ENCODE results near the gene KRT15.

Gene KRT15

DNA sequence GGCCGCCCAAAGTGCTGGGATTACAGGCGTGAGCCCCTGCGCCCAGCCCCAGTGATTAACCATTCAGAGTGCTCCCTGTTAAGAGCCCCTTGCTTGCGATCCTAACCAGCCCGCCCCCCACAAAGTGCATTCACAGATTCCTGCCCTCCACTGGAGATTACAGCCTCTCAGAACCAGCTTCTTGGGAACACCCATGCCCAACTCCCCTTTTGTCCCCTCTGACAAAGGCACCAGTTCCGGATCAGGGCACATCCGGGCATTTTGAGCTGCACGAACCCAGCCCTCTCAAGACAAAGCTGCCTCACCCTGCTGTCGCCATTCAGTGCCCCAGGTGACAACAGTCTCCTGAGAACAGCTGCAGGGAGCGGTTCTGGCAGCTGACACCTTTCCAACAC, 10.3 kb upstream of the KRT15 start:
- no peaks in the 10 kb centered on the region for H3K9me3 ChIP-seq (ENCODE audit: insufficient read depth, low read depth, low read length)
- no peak for TF ChIP-seq EZH2phosphoT487 (IDR thresholded peaks at IDR 0.05; ENCODE audit: borderline replicate concordance)
- no peaks in the 10 kb centered on the region for H3K27me3 ChIP-seq (ENCODE audit: insufficient read depth, low read length, poor library complexity, severe bottlenecking)
- H2AFZ ChIP-seq (ENCODE audit: low read length), result no peak overlapping the region
- no peak overlapping the region for H3K4me3 ChIP-seq (ENCODE audit: low read length, poor library complexity, severe bottlenecking)
- no peaks in the 10 kb centered on the region for H3K4me1 ChIP-seq (ENCODE audit: insufficient read depth, low read length, poor library complexity, severe bottlenecking)
- no peaks in the 10 kb centered on the region for H3K79me2 ChIP-seq (ENCODE audit: insufficient read depth, low read length)
- no peaks in the 10 kb centered on the region for H4K20me1 ChIP-seq (ENCODE audit: insufficient read depth, low read length, poor library complexity, severe bottlenecking)
- no peak overlapping the region for H3K9ac ChIP-seq (ENCODE audit: low read depth, low read length, poor library complexity, severe bottlenecking)
- no peak overlapping the region for H3K4me2 ChIP-seq (ENCODE audit: low read depth, low read length, poor library complexity, severe bottlenecking)
- no peaks in the 10 kb centered on the region for H3K9me2 ChIP-seq (replicated peaks; ENCODE audit: low read depth, low read length)
- no peaks in the 10 kb centered on the region for H3F3A ChIP-seq (ENCODE audit: low read depth)
- no peaks in the 10 kb centered on the region for H3K36me3 ChIP-seq (ENCODE audit: insufficient read depth, low read length)

- Histone ChIP-seq H2AFZ (ENCODE audit: low read length) (no peak overlapping the region), H3K36me3 (ENCODE audit: insufficient read depth, low read length) (no peaks in the 10 kb centered on the region), H4K20me1 (ENCODE audit: insufficient read depth, low read length, poor library complexity, severe bottlenecking) (no peaks in the 10 kb centered on the region), H3K9me3 (ENCODE audit: insufficient read depth, low read depth, low read length) (no peaks in the 10 kb centered on the region), H3K9ac (ENCODE audit: low read depth, low read length, poor library complexity, severe bottlenecking) (no peak overlapping the region), H3K4me3 (ENCODE audit: low read length, poor library complexity, severe bottlenecking) (no peak overlapping the region), H3K79me2 (ENCODE audit: insufficient read depth, low read length) (no peaks in the 10 kb centered on the region), H3F3A (ENCODE audit: low read depth) (no peaks in the 10 kb centered on the region), H3K27me3 (ENCODE audit: insufficient read depth, low read length, poor library complexity, severe bottlenecking) (no peaks in the 10 kb centered on the region), H3K4me2 (ENCODE audit: low read depth, low read length, poor library complexity, severe bottlenecking) (no peak overlapping the region), H3K9me2 (replicated peaks; ENCODE audit: low read depth, low read length) (no peaks in the 10 kb centered on the region), H3K4me1 (ENCODE audit: insufficient read depth, low read length, poor library complexity, severe bottlenecking) (no peaks in the 10 kb centered on the region)
- TF ChIP-seq EZH2phosphoT487 (IDR thresholded peaks at IDR 0.05; ENCODE audit: borderline replicate concordance), result no peak
- TF ChIP-seq, protein P1, sequence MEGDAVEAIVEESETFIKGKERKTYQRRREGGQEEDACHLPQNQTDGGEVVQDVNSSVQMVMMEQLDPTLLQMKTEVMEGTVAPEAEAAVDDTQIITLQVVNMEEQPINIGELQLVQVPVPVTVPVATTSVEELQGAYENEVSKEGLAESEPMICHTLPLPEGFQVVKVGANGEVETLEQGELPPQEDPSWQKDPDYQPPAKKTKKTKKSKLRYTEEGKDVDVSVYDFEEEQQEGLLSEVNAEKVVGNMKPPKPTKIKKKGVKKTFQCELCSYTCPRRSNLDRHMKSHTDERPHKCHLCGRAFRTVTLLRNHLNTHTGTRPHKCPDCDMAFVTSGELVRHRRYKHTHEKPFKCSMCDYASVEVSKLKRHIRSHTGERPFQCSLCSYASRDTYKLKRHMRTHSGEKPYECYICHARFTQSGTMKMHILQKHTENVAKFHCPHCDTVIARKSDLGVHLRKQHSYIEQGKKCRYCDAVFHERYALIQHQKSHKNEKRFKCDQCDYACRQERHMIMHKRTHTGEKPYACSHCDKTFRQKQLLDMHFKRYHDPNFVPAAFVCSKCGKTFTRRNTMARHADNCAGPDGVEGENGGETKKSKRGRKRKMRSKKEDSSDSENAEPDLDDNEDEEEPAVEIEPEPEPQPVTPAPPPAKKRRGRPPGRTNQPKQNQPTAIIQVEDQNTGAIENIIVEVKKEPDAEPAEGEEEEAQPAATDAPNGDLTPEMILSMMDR (conservative IDR thresholded peaks at IDR 0.05; ENCODE audit: low read length), result no peak
Observed at GRCh38 chr17:41527063-41528023, 8.7 kb upstream of the KRT15 start.

DNA sequence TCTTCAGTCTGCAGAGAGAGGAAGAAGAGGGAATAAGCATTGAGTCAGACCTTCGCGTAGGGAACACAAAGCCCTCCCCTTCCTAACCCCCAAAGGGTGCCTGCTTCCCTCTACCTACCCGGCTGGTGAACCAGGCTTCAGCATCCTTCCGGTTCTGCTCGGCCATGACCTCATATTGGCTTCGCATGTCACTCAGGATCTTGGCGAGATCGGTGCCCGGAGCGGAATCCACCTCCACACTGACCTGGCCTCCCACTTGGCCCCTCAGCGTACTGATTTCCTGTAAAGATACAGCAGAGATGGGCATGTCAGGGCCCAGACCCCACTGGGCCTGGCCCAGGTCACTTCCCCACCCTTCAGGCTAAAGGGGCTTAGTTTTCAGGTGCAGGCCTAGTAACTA, 5.6 kb upstream of the KRT15 start:
- Histone ChIP-seq H3K4me3 (ENCODE audit: low read length, poor library complexity, severe bottlenecking) (no peak overlapping the region), H3F3A (ENCODE audit: low read depth) (no peaks in the 10 kb centered on the region), H3K4me2 (ENCODE audit: low read depth, low read length, poor library complexity, severe bottlenecking) (no peak overlapping the region), H3K9ac (ENCODE audit: low read depth, low read length, poor library complexity, severe bottlenecking) (no peak overlapping the region), H2AFZ (ENCODE audit: low read length) (no peak overlapping the region), H4K20me1 (ENCODE audit: insufficient read depth, low read length, poor library complexity, severe bottlenecking) (no peaks in the 10 kb centered on the region), H3K4me1 (ENCODE audit: insufficient read depth, low read length, poor library complexity, severe bottlenecking) (no peaks in the 10 kb centered on the region), H3K79me2 (ENCODE audit: insufficient read depth, low read length) (no peaks in the 10 kb centered on the region), H3K36me3 (ENCODE audit: insufficient read depth, low read length) (no peaks in the 10 kb centered on the region), H3K27me3 (ENCODE audit: insufficient read depth, low read length, poor library complexity, severe bottlenecking) (no peaks in the 10 kb centered on the region), H3K9me2 (replicated peaks; ENCODE audit: low read depth, low read length) (no peaks in the 10 kb centered on the region), H3K9me3 (ENCODE audit: insufficient read depth, low read depth, low read length) (no peaks in the 10 kb centered on the region)
- TF ChIP-seq, protein P1 (conservative IDR thresholded peaks at IDR 0.05; ENCODE audit: low read length), result no peak
- no peak for TF ChIP-seq EZH2phosphoT487 (IDR thresholded peaks at IDR 0.05; ENCODE audit: borderline replicate concordance)

Data from Loucy (cell line).